ENCODE data around the gene ID3. TPM values are rescaled to one million over a fixed set of nuclear protein-coding genes. Genes with fewer than 3 reads are reported as not detected.

Gene ID3
- total and polyA plus RNA-seq, 2 experiments from 2014 or later: 376 to 680 TPM

GRCh38 chr1:23564529-23565122, 5.3 kb upstream of the ID3 start:
- Histone ChIP-seq H3K27ac (peak overlapping the region; percentile 100), H3K27me3 (replicated peaks; ENCODE audit: insufficient read depth) (no peaks in the 10 kb centered on the region), H3K4me2 (ENCODE audit: unreplicated experiment) (peak overlapping the region; percentile 43), H3K36me3 (ENCODE audit: low read depth) (no peaks in the 10 kb centered on the region), H3K4me3 (0 out of 2 replicates have a peak overlapping the region, but pooled peaks have one; percentile 24), H3K9ac (peak overlapping the region; percentile 100), H3K79me2 (ENCODE audit: insufficient read depth) (0 out of 2 replicates have a peak, but pooled peaks cover 18% of the 10 kb centered on the region), H3K9me3 (ENCODE audit: low read depth) (no peaks in the 10 kb centered on the region), H4K20me1 (ENCODE audit: insufficient read depth) (no peaks in the 10 kb centered on the region), H2AFZ (peak overlapping the region; percentile 86), H3F3A (ENCODE audit: insufficient read depth) (peaks cover 55% of the 10 kb centered on the region), H3K4me1 (ENCODE audit: insufficient read depth) (peaks cover 56% of the 10 kb centered on the region), H3K9me2 (ENCODE audit: insufficient read depth) (no peaks in the 10 kb centered on the region)
- in situ Hi-C loops (cut with MboI): no loop called here
- WGBS, 2 experiments (ENCODE audit: low coverage in 1 of 2, low lambda C conversion rate in 2 of 2, missing lambda C conversion rate in 2 of 2): 17 to 21% methylated on average over 9 to 10 of the region's 10 CpGs
- TF ChIP-seq EZH2phosphoT487 (IDR thresholded peaks at IDR 0.05; ENCODE audit: insufficient read depth, low read depth) (no peak), EZH2 (IDR thresholded peaks at IDR 0.05; ENCODE audit: insufficient read depth, poor library complexity, severe bottlenecking) (no peak)
- DNase-seq: no peak

DNA sequence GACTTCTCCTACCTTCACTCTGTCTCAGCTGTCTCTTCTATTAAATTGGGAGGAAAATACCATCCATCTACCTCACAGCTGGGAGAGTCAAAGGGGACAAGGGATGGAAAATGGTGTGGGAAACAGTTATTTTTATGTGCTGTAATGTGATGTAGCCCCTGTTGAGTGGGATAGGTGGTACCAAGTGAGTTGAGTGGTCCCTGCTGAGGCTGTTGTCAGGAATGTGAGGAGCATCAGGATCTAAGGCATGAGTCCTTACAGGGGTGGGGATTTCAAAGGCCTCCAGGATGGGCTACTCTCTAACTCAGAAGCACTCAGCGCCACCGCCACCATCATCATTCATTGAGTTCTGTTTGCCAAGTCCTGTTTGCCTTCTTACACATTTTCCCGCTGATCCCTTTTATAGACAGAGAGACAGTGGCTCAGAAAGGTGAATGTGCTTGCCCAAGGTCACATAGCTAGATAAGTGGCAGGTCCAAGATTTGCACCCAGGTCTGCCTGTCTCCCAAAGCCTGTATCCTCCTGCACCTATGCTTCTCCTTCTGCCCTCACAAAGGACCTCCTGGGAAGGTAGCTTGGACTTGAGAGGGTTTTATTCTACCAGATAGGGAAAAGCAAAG, 4.6 kb upstream of the ID3 start:
- in situ Hi-C loops (cut with MboI): no loop called here
- Histone ChIP-seq H2AFZ (peak overlapping the region; percentile 86; the same call in 1 of the 2 replicates), H3K4me3 (no peak overlapping the region), H3K4me1 (ENCODE audit: insufficient read depth) (peaks cover 55% of the 10 kb centered on the region), H3K79me2 (ENCODE audit: insufficient read depth) (peaks cover 22% of the 10 kb centered on the region), H3K9ac (peak overlapping the region; percentile 100), H3K27me3 (replicated peaks; ENCODE audit: insufficient read depth) (no peaks in the 10 kb centered on the region), H3K27ac (peak overlapping the region; percentile 100), H3K9me2 (ENCODE audit: insufficient read depth) (no peaks in the 10 kb centered on the region), H4K20me1 (ENCODE audit: insufficient read depth) (no peaks in the 10 kb centered on the region), H3K9me3 (ENCODE audit: low read depth) (no peaks in the 10 kb centered on the region), H3K36me3 (ENCODE audit: low read depth) (no peaks in the 10 kb centered on the region), H3F3A (ENCODE audit: insufficient read depth) (peaks cover 52% of the 10 kb centered on the region), H3K4me2 (ENCODE audit: unreplicated experiment) (peak overlapping the region; percentile 43)
- TF ChIP-seq EZH2 (IDR thresholded peaks at IDR 0.05; ENCODE audit: insufficient read depth, poor library complexity, severe bottlenecking) (no peak), EZH2phosphoT487 (IDR thresholded peaks at IDR 0.05; ENCODE audit: insufficient read depth, low read depth) (no peak)
- WGBS, 2 experiments (ENCODE audit: low coverage in 1 of 2, low lambda C conversion rate in 2 of 2, missing lambda C conversion rate in 2 of 2): 98 to 100% methylated on average over 3 of the region's 3 CpGs
- no peak for DNase-seq

GRCh38 chr1:23563003-23563402, 3.7 kb upstream of the ID3 start:
- H3K9me3 ChIP-seq (ENCODE audit: low read depth): no peaks in the 10 kb centered on the region
- H3K36me3 ChIP-seq (ENCODE audit: low read depth): peaks cover 2% of the 10 kb centered on the region
- peak overlapping the region; percentile 100 for H3K9ac ChIP-seq
- H3F3A ChIP-seq (ENCODE audit: insufficient read depth): peaks cover 59% of the 10 kb centered on the region
- H3K79me2 ChIP-seq (ENCODE audit: insufficient read depth): peaks cover 30% of the 10 kb centered on the region
- in situ Hi-C loops (cut with MboI): no loop called here
- no peaks in the 10 kb centered on the region for H4K20me1 ChIP-seq (ENCODE audit: insufficient read depth)
- peak overlapping the region; percentile 69 for H3K4me2 ChIP-seq (ENCODE audit: unreplicated experiment)
- no peak for DNase-seq
- peaks cover 51% of the 10 kb centered on the region for H3K4me1 ChIP-seq (ENCODE audit: insufficient read depth)
- peak overlapping the region; percentile 100 for H3K27ac ChIP-seq
- no peaks in the 10 kb centered on the region for H3K9me2 ChIP-seq (ENCODE audit: insufficient read depth)
- H3K27me3 ChIP-seq (replicated peaks; ENCODE audit: insufficient read depth): no peaks in the 10 kb centered on the region
- no peak overlapping the region for H2AFZ ChIP-seq
- 48 to 62% methylated on average over 7 to 9 of the region's 9 CpGs for WGBS, 2 experiments (ENCODE audit: low coverage in 1 of 2, low lambda C conversion rate in 2 of 2, missing lambda C conversion rate in 2 of 2)
- H3K4me3 ChIP-seq: peak overlapping the region; percentile 49
- TF ChIP-seq EZH2phosphoT487 (IDR thresholded peaks at IDR 0.05; ENCODE audit: insufficient read depth, low read depth): no peak
- TF ChIP-seq EZH2 (IDR thresholded peaks at IDR 0.05; ENCODE audit: insufficient read depth, poor library complexity, severe bottlenecking): no peak

DNA sequence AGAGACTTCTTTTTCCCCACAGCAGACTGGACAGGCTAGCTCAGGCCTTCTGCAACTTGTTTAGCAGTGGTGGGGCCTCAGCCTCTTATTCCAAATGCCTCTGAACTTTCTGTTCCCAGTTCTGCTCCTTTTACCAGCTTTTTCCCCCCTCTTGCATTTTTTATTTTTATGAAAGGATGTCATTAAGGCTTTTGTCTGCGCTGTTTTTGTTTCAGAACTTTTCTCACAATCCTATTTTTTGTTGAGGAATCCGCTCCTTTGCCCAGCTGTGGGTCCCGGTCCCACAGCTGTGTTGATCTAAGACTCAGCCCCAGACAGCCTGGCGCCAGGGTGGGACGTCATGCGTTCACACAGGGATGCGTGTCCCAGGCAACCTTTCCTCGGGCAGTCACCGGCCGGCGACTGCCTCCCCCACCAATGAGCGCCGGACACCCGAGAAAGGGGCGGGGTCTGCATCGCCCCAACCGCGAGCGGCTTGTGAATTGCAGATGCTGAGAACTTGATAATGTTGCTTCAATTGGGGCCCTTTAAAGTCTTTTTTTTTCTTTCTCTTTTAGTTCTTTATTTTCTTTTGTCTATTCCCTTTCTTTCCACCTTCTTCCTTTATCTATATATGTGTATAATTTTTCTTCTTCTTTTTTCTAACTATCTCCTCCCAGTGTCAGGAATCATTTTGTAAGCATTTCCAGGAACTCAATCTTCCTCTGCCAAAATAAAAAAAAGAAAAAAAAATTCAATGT, 3.0 kb upstream of the ID3 start:
- H3F3A ChIP-seq (ENCODE audit: insufficient read depth): peaks cover 66% of the 10 kb centered on the region
- H3K4me1 ChIP-seq (ENCODE audit: insufficient read depth): peaks cover 55% of the 10 kb centered on the region
- peaks cover 7% of the 10 kb centered on the region for H3K36me3 ChIP-seq (ENCODE audit: low read depth)
- DNase-seq: peak; percentile 100
- H3K9ac ChIP-seq: peak overlapping the region; percentile 100
- H4K20me1 ChIP-seq (ENCODE audit: insufficient read depth): no peaks in the 10 kb centered on the region
- no peak overlapping the region for H2AFZ ChIP-seq
- 0% methylated on average over 19 of the region's 19 CpGs for WGBS, 2 experiments (ENCODE audit: low coverage in 1 of 2, low lambda C conversion rate in 2 of 2, missing lambda C conversion rate in 2 of 2)
- H3K9me3 ChIP-seq (ENCODE audit: low read depth): no peaks in the 10 kb centered on the region
- no peaks in the 10 kb centered on the region for H3K27me3 ChIP-seq (replicated peaks; ENCODE audit: insufficient read depth)
- no peaks in the 10 kb centered on the region for H3K9me2 ChIP-seq (ENCODE audit: insufficient read depth)
- peak overlapping the region; percentile 61 for H3K4me3 ChIP-seq
- peak overlapping the region; percentile 91 for H3K4me2 ChIP-seq (ENCODE audit: unreplicated experiment)
- H3K27ac ChIP-seq: peak overlapping the region; percentile 100
- in situ Hi-C loops (cut with MboI): no loop called here
- TF ChIP-seq EZH2 (IDR thresholded peaks at IDR 0.05; ENCODE audit: insufficient read depth, poor library complexity, severe bottlenecking) (no peak), EZH2phosphoT487 (IDR thresholded peaks at IDR 0.05; ENCODE audit: insufficient read depth, low read depth) (no peak)
- peaks cover 37% of the 10 kb centered on the region for H3K79me2 ChIP-seq (ENCODE audit: insufficient read depth)
